GM23338 (cell line): ENCODE results near the gene CNGB1. TPM values are rescaled to one million over a fixed set of nuclear protein-coding genes. Genes with fewer than 3 reads are reported as not detected.

Experiments
- ATAC-seq: fragments of 200-7000 bp; cut with Tn5 transposase; 3 replicates; pipeline ENCODE4 v1.9.1; 2020
- DNase-seq: peaks from one replicate; pipeline ENCODE4 v3.0.0-alpha.2; 2015; ENCODE audit warnings: low spot score
- H2AFZ ChIP-seq: fragments of 200-600 bp; sonication (generic); 2 replicates; pipeline ENCODE4 v1.8.0; 2016; ENCODE audit warnings: antibody characterized with exemption, mild to moderate bottlenecking, moderate library complexity
- H3F3A ChIP-seq: fragments of 200-600 bp; sonication (generic); replicated peaks from 2 replicates; pipeline ENCODE4 v1.8.0; 2017; ENCODE audit warnings: antibody characterized with exemption, mixed run types, low read depth
- H3K27ac ChIP-seq: fragments of 200-600 bp; sonication (generic); 2 replicates; pipeline ENCODE4 v1.6.1; 2016; ENCODE audit warnings: low read depth
- H3K27me3 ChIP-seq: fragments of 200-600 bp; sonication (generic); 2 replicates; pipeline ENCODE4 v1.8.0; 2016; ENCODE audit warnings: mild to moderate bottlenecking, mixed run types, moderate library complexity; ENCODE audit not compliant: insufficient read depth
- H3K36me3 ChIP-seq: fragments of 200-600 bp; sonication (generic); 2 replicates; pipeline ENCODE4 v1.8.0; 2016; ENCODE audit warnings: mild to moderate bottlenecking; ENCODE audit not compliant: insufficient read depth
- H3K4me1 ChIP-seq: fragments of 200-600 bp; sonication (generic); 2 replicates; pipeline ENCODE4 v1.8.0; 2016; ENCODE audit warnings: mild to moderate bottlenecking, moderate library complexity; ENCODE audit not compliant: insufficient read depth
- H3K4me2 ChIP-seq: fragments of 200-600 bp; sonication (generic); 2 replicates; pipeline ENCODE4 v1.7.1; 2017; ENCODE audit warnings: mixed run types
- H3K4me3 ChIP-seq: fragments of 200-600 bp; sonication (generic); 2 replicates; pipeline ENCODE4 v1.6.1; 2016; ENCODE audit warnings: mixed run types
- H3K79me2 ChIP-seq: fragments of 200-600 bp; sonication (generic); replicated peaks from 2 replicates; pipeline ENCODE4 v1.8.0; 2017; ENCODE audit warnings: mild to moderate bottlenecking; ENCODE audit not compliant: insufficient read depth
- H3K9me2 ChIP-seq: fragments of 200-600 bp; sonication (generic); 2 replicates; pipeline ENCODE4 v1.8.0; 2017; ENCODE audit not compliant: insufficient read depth
- H4K20me1 ChIP-seq: fragments of 200-600 bp; sonication (generic); replicated peaks from 2 replicates; pipeline ENCODE4 v1.8.0; 2017; ENCODE audit warnings: mild to moderate bottlenecking; ENCODE audit not compliant: insufficient read depth
- H3K27ac Mint-ChIP-seq: 2 replicates; pipeline ENCODE4 v1.8.0; 2020; ENCODE audit warnings: inconsistent platforms, mild to moderate bottlenecking, moderate library complexity, mixed read lengths
- H3K27me3 Mint-ChIP-seq: 3 replicates; pipeline ENCODE4 v1.8.0; 2022; ENCODE audit warnings: low read depth, mild to moderate bottlenecking, moderate library complexity, mixed read lengths, inconsistent platforms; ENCODE audit not compliant: insufficient read depth, poor library complexity
- H3K36me3 Mint-ChIP-seq: 3 replicates; pipeline ENCODE4 v1.8.0; 2021; ENCODE audit warnings: low read depth, mild to moderate bottlenecking, inconsistent platforms, moderate library complexity, mixed read lengths
- H3K4me1 Mint-ChIP-seq: 3 replicates; pipeline ENCODE4 v1.8.0; 2020; ENCODE audit warnings: mild to moderate bottlenecking, inconsistent platforms, mixed read lengths
- H3K4me3 Mint-ChIP-seq: 3 replicates; pipeline ENCODE4 v1.8.0; 2021; ENCODE audit warnings: moderate library complexity, mild to moderate bottlenecking, inconsistent platforms, mixed read lengths
- H3K9me3 Mint-ChIP-seq: 3 replicates; pipeline ENCODE4 v1.8.0; 2020; ENCODE audit warnings: moderate library complexity, mild to moderate bottlenecking, inconsistent platforms, mixed read lengths
- CREB1 ChIP-seq: fragments of 250-450 bp; sonication (Bioruptor Pico); IDR thresholded peaks from 2 replicates; pipeline ENCODE4 v1.5.0; 2020; ENCODE audit warnings: low read depth, mild to moderate bottlenecking, moderate library complexity
- EZH2 ChIP-seq: fragments of 200-600 bp; sonication (generic); IDR thresholded peaks from one replicate; pipeline ENCODE4 v1.8.0; 2017; ENCODE audit warnings: antibody characterized with exemption, mild to moderate bottlenecking, low read depth; ENCODE audit not compliant: unreplicated experiment
- EZH2phosphoT487 ChIP-seq: fragments of 200-600 bp; sonication (generic); IDR thresholded peaks from one replicate; pipeline ENCODE4 v1.8.1; 2018; ENCODE audit warnings: antibody characterized with exemption; ENCODE audit not compliant: unreplicated experiment
- JUNB ChIP-seq: IDR thresholded peaks from one replicate; pipeline ENCODE4 v1.6.1; 2016; ENCODE audit warnings: antibody characterized with exemption; ENCODE audit not compliant: unreplicated experiment
- NANOG ChIP-seq: IDR thresholded peaks from 2 replicates; pipeline ENCODE4 v1.6.1; 2016; ENCODE audit warnings: antibody characterized with exemption, borderline replicate concordance
- POLR2AphosphoS5 ChIP-seq: IDR thresholded peaks from 2 replicates; pipeline ENCODE4 v1.6.1; 2016; ENCODE audit warnings: antibody characterized with exemption, low read depth
- STAT1 ChIP-seq: IDR thresholded peaks from one replicate; pipeline ENCODE4 v1.6.1; 2016; ENCODE audit warnings: antibody characterized with exemption; ENCODE audit not compliant: unreplicated experiment
- ZNF114 ChIP-seq: fragments of 250-450 bp; sonication (Bioruptor Pico); IDR thresholded peaks from 2 replicates; pipeline ENCODE4 v1.5.0; 2020; ENCODE audit warnings: mild to moderate bottlenecking, moderate library complexity
- ZNF331 ChIP-seq: fragments of 250-450 bp; sonication (Bioruptor Pico); IDR thresholded peaks from 2 replicates; pipeline ENCODE4 v1.5.0; 2020; ENCODE audit warnings: low read depth, mild to moderate bottlenecking, moderate library complexity
- polyA plus RNA-seq: library from polyadenylated mRNA; unstranded; fragments of >200 nt; fragmentation: Nextera tagmentation; extraction: Ambion mirVana; gene quantifications from 2 replicates; pipeline ENCODE4 v1.2.1, GENCODE V29; 2016
- total RNA-seq: library from RNA; depleted of rRNA; stranded (reverse); fragments of >200 nt; shearing (Covaris generic); gene quantifications from 2 replicates; pipeline ENCODE4 v1.2.3, GENCODE V29; 2014
- TF ChIP-seq, protein P1 (sequence below): IDR thresholded peaks from 2 replicates; pipeline ENCODE4 v1.6.1; 2016; ENCODE audit warnings: antibody characterized with exemption
- TF ChIP-seq, protein P2 (sequence below): fragments of 250-450 bp; sonication (Bioruptor Pico); IDR thresholded peaks from 2 replicates; pipeline ENCODE4 v1.5.0; 2020; ENCODE audit warnings: mild to moderate bottlenecking, moderate library complexity

The CNGB1 gene
- total and polyA plus RNA-seq, 2 experiments from 2014 or later: not detected

DNA sequence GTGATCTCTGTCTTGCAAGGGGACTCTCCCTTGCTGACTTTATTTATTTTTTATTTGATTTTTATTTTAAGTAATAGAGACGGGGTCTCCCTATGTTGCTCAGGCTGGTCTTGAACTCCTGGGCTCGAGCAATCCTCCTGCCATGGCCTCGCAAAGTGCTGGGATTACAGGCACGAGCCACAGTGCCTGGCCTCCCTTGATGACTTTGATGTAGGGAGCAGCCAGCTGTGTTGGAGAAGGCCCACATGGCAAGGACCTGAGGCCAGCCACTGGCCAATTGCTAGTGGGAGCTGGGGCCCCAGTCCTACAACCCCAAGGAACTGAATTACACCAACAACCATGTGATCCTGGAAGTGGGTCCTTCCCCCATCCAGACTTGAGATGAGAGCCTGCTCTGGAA, 81.8 kb downstream of the CNGB1 start (continued):
- TF ChIP-seq, protein P1, sequence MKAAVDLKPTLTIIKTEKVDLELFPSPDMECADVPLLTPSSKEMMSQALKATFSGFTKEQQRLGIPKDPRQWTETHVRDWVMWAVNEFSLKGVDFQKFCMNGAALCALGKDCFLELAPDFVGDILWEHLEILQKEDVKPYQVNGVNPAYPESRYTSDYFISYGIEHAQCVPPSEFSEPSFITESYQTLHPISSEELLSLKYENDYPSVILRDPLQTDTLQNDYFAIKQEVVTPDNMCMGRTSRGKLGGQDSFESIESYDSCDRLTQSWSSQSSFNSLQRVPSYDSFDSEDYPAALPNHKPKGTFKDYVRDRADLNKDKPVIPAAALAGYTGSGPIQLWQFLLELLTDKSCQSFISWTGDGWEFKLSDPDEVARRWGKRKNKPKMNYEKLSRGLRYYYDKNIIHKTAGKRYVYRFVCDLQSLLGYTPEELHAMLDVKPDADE: no peak
- TF ChIP-seq POLR2AphosphoS5: no peak

DNA sequence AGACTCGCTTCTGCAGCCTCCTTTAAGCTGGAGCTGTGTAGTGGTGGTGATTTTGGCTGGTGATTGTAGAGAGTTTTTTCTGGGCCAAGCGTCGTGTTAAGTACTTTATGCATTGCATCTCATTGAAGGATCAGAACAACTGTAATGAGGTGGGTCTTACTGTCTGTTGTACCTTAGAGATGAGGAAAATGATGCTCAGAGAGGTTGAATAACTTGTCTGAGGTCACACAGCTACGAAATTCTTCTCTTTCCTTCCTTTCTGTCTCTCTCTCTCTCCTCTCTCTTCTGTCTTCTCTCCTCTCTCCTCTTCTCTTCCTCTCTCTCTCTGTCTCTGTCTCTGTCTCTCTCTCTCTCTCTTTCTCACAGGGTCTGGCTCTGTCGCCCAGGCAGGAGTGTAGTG, 82.8 kb downstream of the CNGB1 start:
- Mint-ChIP-seq H3K4me1 (peaks cover 22% of the 10 kb centered on the region), H3K27me3 (peaks cover 7% of the 10 kb centered on the region)

DNA sequence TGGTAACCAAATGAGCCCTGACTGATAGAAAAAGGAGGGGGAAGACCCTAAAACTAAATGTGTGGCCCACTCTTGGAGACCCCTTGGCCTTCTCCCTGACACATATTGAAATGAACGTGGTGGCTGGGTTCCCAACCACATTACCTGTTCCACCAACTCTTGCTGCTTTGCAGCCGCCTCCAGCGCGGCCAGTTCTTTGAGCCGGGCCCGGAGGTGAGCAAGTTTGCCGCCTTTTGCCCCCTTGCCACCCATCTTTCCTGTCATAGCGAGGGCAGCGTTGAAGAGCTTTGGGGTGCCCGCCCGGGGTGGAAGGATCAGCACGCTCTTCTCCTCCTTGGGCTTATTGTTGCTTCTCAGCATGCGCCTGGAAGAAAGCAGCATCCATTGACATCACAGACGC, 83.2 kb downstream of the CNGB1 start:
- H2AFZ ChIP-seq: no peak overlapping the region
- Mint-ChIP-seq H3K4me3 (no peak overlapping the region), H3K4me1 (peaks cover 22% of the 10 kb centered on the region), H3K36me3 (no peaks in the 10 kb centered on the region), H3K27ac (no peak overlapping the region), H3K27me3 (peaks cover 7% of the 10 kb centered on the region), H3K9me3 (no peaks in the 10 kb centered on the region)
- H3K4me3 ChIP-seq: no peak overlapping the region
- H3K4me2 ChIP-seq: no peak overlapping the region
- H3K27ac ChIP-seq: no peak overlapping the region
- no peaks in the 10 kb centered on the region for H3F3A ChIP-seq
- no peaks in the 10 kb centered on the region for H3K36me3 ChIP-seq
- peaks cover 22% of the 10 kb centered on the region for H3K27me3 ChIP-seq
- H3K79me2 ChIP-seq: no peaks in the 10 kb centered on the region
- DNase-seq (no peak), ATAC-seq (no peak)
- no peaks in the 10 kb centered on the region for H3K9me2 ChIP-seq
- H3K4me1 ChIP-seq: peaks cover 19% of the 10 kb centered on the region
- no peaks in the 10 kb centered on the region; the same call in 1 of the 2 replicates for H4K20me1 ChIP-seq
- TF ChIP-seq ZNF331 (CRISPR knock-in tag): no peak
- TF ChIP-seq EZH2phosphoT487: no peak
- no peak for TF ChIP-seq STAT1
- no peak for TF ChIP-seq CREB1 (CRISPR knock-in tag)
- TF ChIP-seq POLR2AphosphoS5: no peak
- TF ChIP-seq, protein P2, sequence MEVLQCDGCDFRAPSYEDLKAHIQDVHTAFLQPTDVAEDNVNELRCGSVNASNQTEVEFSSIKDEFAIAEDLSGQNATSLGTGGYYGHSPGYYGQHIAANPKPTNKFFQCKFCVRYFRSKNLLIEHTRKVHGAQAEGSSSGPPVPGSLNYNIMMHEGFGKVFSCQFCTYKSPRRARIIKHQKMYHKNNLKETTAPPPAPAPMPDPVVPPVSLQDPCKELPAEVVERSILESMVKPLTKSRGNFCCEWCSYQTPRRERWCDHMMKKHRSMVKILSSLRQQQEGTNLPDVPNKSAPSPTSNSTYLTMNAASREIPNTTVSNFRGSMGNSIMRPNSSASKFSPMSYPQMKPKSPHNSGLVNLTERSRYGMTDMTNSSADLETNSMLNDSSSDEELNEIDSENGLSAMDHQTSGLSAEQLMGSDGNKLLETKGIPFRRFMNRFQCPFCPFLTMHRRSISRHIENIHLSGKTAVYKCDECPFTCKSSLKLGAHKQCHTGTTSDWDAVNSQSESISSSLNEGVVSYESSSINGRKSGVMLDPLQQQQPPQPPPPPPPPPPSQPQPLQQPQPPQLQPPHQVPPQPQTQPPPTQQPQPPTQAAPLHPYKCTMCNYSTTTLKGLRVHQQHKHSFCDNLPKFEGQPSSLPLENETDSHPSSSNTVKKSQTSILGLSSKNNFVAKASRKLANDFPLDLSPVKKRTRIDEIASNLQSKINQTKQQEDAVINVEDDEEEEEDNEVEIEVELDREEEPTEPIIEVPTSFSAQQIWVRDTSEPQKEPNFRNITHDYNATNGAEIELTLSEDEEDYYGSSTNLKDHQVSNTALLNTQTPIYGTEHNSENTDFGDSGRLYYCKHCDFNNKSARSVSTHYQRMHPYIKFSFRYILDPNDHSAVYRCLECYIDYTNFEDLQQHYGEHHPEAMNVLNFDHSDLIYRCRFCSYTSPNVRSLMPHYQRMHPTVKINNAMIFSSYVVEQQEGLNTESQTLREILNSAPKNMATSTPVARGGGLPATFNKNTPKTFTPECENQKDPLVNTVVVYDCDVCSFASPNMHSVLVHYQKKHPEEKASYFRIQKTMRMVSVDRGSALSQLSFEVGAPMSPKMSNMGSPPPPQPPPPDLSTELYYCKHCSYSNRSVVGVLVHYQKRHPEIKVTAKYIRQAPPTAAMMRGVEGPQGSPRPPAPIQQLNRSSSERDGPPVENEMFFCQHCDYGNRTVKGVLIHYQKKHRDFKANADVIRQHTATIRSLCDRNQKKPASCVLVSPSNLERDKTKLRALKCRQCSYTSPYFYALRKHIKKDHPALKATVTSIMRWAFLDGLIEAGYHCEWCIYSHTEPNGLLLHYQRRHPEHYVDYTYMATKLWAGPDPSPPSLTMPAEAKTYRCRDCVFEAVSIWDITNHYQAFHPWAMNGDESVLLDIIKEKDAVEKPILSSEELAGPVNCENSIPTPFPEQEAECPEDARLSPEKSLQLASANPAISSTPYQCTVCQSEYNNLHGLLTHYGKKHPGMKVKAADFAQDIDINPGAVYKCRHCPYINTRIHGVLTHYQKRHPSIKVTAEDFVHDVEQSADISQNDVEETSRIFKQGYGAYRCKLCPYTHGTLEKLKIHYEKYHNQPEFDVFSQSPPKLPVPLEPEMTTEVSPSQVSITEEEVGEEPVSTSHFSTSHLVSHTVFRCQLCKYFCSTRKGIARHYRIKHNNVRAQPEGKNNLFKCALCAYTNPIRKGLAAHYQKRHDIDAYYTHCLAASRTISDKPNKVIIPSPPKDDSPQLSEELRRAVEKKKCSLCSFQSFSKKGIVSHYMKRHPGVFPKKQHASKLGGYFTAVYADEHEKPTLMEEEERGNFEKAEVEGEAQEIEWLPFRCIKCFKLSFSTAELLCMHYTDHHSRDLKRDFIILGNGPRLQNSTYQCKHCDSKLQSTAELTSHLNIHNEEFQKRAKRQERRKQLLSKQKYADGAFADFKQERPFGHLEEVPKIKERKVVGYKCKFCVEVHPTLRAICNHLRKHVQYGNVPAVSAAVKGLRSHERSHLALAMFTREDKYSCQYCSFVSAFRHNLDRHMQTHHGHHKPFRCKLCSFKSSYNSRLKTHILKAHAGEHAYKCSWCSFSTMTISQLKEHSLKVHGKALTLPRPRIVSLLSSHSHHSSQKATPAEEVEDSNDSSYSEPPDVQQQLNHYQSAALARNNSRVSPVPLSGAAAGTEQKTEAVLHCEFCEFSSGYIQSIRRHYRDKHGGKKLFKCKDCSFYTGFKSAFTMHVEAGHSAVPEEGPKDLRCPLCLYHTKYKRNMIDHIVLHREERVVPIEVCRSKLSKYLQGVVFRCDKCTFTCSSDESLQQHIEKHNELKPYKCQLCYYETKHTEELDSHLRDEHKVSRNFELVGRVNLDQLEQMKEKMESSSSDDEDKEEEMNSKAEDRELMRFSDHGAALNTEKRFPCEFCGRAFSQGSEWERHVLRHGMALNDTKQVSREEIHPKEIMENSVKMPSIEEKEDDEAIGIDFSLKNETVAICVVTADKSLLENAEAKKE (CRISPR knock-in tag): no peak
- TF ChIP-seq, protein P1: no peak
- no peak for TF ChIP-seq NANOG
- TF ChIP-seq JUNB: no peak

More for the DNA sequence above, 82.8 kb downstream of the CNGB1 start:
- no peaks in the 10 kb centered on the region for H3K36me3 ChIP-seq
- peaks cover 15% of the 10 kb centered on the region for H3K4me1 ChIP-seq
- H3K9me2 ChIP-seq: no peaks in the 10 kb centered on the region
- peaks cover 18% of the 10 kb centered on the region for H3K27me3 ChIP-seq
- no peak for ATAC-seq
- H3K27ac Mint-ChIP-seq: no peak overlapping the region
- no peak overlapping the region for H3K4me2 ChIP-seq
- H2AFZ ChIP-seq: no peak overlapping the region
- H3K27ac ChIP-seq: no peak overlapping the region
- no peak overlapping the region for H3K4me3 ChIP-seq
- H3K4me3 Mint-ChIP-seq: no peak overlapping the region
- H3F3A ChIP-seq: no peaks in the 10 kb centered on the region
- TF ChIP-seq NANOG: no peak
- no peak for TF ChIP-seq ZNF114 (CRISPR knock-in tag)
- TF ChIP-seq EZH2: no peak
- TF ChIP-seq, protein P1: no peak
- H3K36me3 Mint-ChIP-seq: no peaks in the 10 kb centered on the region
- DNase-seq: no peak
- no peaks in the 10 kb centered on the region; the same call in 1 of the 2 replicates for H4K20me1 ChIP-seq
- H3K79me2 ChIP-seq: no peaks in the 10 kb centered on the region
- H3K9me3 Mint-ChIP-seq: no peaks in the 10 kb centered on the region
